ENCODE measurements around the gene ACOX2. TPM values are rescaled to one million over a fixed set of nuclear protein-coding genes. Genes with fewer than 3 reads are reported as not detected.

The ACOX2 gene
- total RNA-seq, 2 donors from 2014 or later = not detected

DNA sequence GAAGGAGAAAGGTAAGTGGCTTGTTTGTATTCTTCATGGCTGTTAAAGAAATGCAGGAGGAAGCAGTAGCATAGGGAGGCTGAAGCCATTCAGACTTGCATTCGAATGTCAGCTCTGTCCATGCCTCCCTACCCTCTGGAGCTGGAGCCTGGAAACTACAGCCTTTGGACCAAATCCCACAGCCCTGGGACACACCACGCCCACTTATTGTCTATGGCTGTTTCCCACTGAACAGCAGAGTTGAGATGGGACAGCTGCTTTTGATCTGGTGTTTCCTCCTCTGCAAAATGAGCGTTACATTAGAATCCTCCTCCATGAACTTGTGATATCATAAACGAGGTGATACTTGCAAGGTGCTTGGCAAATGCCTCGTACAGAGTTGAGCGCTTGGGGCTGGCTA is 36.6 kb upstream of the ACOX2 start:
- Mint-ChIP-seq H3K27ac (no peak overlapping the region), H3K9me3 (no peaks in the 10 kb centered on the region), H3K36me3 (no peaks in the 10 kb centered on the region), H3K4me3 (no peak overlapping the region), H3K27me3 (peaks cover 6 to 14% of the 10 kb centered on the region in 2 donors), H3K4me1 (ENCODE audit: low read depth in 2 of 2) (peaks cover 5% of the 10 kb centered on the region in 2 donors)
- DNase-seq (ENCODE audit: low spot score) (no peak), ATAC-seq (no peak)

DNA sequence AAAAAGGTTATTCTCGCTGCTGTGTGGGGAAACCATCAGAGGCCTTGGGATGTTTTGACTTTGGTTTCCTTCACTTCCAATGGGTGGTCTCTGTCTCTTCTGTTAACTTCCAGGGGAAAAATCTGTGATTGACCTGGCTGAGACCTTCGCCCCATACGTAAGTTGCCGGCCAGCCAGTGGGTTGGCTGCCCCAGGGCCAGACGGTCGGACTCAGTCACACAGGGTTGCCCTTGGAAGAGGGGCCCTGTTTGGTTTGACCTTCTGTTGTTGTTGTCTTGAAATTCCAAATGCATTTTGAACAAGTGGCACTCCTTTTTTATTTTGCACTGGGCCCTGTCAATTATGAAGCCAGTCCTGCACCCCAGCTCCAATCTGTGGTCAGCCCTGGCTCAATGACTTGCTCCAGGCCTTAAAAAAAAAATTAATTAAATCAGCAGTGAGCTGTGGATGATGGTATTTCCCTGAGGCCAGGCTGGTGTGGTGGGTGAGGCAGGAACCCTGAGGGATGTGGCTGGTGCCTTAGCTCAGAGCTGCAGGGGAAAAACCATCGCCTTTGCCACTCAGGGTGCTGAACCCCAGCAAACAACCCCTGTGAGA is 35.7 kb upstream of the ACOX2 start:
- Mint-ChIP-seq H3K9me3 (no peaks in the 10 kb centered on the region), H3K27me3 (peaks cover 7 to 14% of the 10 kb centered on the region in 2 donors), H3K4me3 (no peak overlapping the region), H3K27ac (no peak overlapping the region), H3K4me1 (ENCODE audit: low read depth in 2 of 2) (peaks cover 7% of the 10 kb centered on the region in 2 donors), H3K36me3 (no peaks in the 10 kb centered on the region)
- ATAC-seq (no peak), DNase-seq (ENCODE audit: low spot score) (no peak)

DNA sequence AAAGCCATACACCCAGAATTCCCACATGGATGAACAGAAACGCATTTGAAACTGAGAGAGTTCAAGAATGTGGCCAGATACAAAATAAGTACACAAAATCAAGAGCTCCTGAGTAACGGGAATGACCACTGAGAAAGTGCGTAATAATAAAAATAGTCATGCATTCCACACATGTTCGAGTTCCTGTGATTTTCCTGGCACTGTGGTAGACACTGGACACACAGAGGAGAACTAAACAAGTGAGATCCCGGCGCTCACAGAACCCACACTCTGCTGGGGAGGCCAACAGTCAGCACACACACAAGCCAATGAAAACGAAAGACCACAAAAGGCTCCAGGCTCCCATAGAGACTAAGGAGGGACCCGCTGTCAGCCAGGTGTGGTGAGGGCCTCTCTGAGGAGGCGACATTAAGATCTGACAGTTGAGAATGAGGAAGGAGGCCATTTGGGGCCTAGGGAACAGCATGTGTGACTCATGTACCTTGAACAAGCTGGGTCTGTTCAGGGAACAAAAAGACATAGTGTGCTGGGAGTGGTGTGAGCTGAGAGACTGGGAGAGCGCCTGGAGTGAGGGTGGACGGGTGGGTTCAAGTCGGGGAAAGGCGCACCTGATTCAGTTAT is 35.1 kb upstream of the ACOX2 start:
- no peak overlapping the region for H3K4me3 Mint-ChIP-seq
- H3K4me1 Mint-ChIP-seq (ENCODE audit: low read depth in 2 of 2) = peaks cover 7% of the 10 kb centered on the region in 2 donors
- H3K27ac Mint-ChIP-seq = no peak overlapping the region
- peaks cover 5 to 14% of the 10 kb centered on the region in 2 donors for H3K27me3 Mint-ChIP-seq
- ATAC-seq (no peak), DNase-seq (ENCODE audit: low spot score) (no peak)
- H3K36me3 Mint-ChIP-seq = no peaks in the 10 kb centered on the region
- no peaks in the 10 kb centered on the region for H3K9me3 Mint-ChIP-seq

DNA sequence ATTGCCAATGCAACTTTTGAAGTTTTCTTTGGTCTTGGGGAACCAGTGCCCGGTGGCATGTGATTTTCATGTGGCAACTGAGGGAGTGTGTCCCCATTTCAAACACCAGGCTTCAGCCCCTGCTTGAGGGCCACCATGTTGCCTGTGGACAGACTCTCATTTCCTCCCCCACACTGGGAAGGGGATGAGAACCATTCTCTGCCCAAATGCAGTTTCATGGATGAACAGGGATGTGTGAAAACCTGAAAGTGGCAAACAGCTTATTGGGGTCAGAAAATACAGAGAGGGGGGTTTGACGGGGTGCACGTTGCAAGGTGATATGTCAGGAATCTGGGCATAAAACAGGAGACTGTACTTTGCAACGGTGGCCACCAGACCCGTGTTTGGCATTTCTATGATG is 33.9 kb upstream of the ACOX2 start:
- no peak overlapping the region for H3K27ac Mint-ChIP-seq
- H3K36me3 Mint-ChIP-seq = no peaks in the 10 kb centered on the region
- ATAC-seq (no peak), DNase-seq (ENCODE audit: low spot score) (no peak)
- no peak overlapping the region for H3K4me3 Mint-ChIP-seq
- no peaks in the 10 kb centered on the region for H3K9me3 Mint-ChIP-seq
- H3K4me1 Mint-ChIP-seq (ENCODE audit: low read depth in 2 of 2) = peaks cover 7% of the 10 kb centered on the region in 2 donors
- H3K27me3 Mint-ChIP-seq = peaks cover 5 to 14% of the 10 kb centered on the region in 2 donors

DNA sequence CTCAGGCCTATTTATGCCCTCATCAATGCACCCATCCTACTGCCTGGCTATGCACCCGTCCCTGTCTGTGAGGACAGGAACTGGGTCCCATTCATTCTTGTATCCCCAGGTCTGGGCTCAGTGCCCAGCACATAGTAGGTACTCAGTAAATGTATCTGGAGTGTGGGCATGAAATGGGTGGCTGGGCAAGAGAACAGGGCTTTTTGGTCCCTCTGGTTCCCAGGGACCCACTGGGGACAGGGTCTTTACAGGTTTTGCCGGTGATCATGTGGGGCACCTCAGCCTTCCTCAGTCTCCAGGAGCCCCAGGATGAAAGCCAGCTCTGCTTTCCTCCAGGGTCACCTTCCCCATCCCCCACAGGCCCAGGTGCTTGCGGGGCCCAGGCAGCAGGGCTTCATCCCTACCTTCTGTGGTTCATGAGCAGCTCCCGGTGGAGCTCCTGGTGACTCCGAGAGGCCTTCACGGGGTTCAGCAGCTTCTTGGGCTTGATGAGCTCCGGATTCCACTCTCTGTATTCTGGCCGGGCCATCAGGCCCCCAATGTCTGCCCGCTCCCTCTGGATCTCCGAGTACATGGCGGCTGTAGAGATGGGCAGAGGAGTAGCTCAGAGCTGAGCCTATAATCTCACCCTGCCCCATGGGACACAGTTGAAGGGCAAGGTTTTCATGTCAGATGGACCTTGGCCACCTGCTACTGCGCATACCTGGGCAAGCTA is 32.5 kb upstream of the ACOX2 start:
- DNase-seq (ENCODE audit: low spot score) = no peak
- Mint-ChIP-seq H3K27me3 (peaks cover 4 to 11% of the 10 kb centered on the region in 2 donors), H3K4me1 (ENCODE audit: low read depth in 2 of 2) (peaks cover 7% of the 10 kb centered on the region in 2 donors), H3K36me3 (no peaks in the 10 kb centered on the region), H3K9me3 (no peaks in the 10 kb centered on the region), H3K4me3 (no peak overlapping the region), H3K27ac (peak overlapping the region in 1 of 2 donors; percentile 37)
- ATAC-seq = no peak

DNA sequence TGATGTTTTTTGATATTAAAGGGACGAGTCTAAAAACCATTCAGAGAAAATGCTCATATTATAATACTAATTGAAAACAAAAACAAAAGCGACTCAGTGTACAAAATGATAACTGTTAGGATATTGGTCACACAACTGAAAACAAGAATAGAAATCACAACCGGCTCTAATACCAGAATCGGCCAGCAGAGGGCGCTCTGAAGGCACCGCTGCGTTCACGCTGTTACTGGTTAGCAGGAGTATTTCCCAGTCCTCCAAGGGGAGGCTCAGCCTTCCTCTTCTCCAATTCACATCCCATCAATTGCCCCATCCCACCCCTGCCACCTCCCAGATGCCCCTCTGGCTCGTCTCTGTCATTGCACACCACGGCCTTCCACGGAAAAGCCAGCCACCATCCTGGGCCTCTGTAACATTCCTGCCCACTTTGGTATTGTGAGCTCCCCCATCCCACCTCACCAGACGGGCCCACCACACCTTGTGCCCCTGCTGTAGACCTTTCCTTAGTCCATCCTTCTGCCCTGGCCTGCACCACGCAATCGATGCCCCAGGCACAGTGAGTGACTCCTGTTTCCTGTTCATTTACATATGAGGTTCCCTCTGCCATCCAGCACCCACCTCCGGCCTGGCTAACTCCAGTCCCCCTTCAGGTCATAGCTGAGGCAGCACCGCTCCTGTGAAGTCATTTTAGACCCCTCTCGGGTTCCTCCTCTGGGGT is 31.7 kb upstream of the ACOX2 start:
- peak; percentile 75 for DNase-seq (ENCODE audit: low spot score)
- peaks cover 7% of the 10 kb centered on the region in 2 donors for H3K4me1 Mint-ChIP-seq (ENCODE audit: low read depth in 2 of 2)
- no peak overlapping the region for H3K4me3 Mint-ChIP-seq
- no peaks in the 10 kb centered on the region for H3K36me3 Mint-ChIP-seq
- H3K9me3 Mint-ChIP-seq = no peaks in the 10 kb centered on the region
- H3K27me3 Mint-ChIP-seq = peaks cover 2 to 6% of the 10 kb centered on the region in 2 donors
- H3K27ac Mint-ChIP-seq = peak overlapping the region in 1 of 2 donors; percentile 37
- ATAC-seq = peak in 1 of 2 donors; percentile 39

DNA sequence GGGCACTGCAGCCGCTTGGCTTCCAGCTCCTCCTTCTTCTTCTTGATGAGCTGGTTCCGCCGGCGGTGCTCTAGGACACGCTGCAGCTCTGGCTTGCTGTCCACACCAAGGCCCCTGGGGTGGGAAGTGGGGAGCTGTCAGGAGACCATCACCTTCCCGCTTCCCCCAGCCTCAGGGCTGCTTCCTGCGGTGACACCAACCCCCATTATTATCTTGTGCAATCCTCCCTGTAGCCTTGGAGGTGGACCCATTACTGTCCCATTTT is 30.2 kb upstream of the ACOX2 start:
- no peak for ATAC-seq
- peaks cover 7% of the 10 kb centered on the region in 2 donors for H3K4me1 Mint-ChIP-seq (ENCODE audit: low read depth in 2 of 2)
- no peak overlapping the region for H3K4me3 Mint-ChIP-seq

DNA sequence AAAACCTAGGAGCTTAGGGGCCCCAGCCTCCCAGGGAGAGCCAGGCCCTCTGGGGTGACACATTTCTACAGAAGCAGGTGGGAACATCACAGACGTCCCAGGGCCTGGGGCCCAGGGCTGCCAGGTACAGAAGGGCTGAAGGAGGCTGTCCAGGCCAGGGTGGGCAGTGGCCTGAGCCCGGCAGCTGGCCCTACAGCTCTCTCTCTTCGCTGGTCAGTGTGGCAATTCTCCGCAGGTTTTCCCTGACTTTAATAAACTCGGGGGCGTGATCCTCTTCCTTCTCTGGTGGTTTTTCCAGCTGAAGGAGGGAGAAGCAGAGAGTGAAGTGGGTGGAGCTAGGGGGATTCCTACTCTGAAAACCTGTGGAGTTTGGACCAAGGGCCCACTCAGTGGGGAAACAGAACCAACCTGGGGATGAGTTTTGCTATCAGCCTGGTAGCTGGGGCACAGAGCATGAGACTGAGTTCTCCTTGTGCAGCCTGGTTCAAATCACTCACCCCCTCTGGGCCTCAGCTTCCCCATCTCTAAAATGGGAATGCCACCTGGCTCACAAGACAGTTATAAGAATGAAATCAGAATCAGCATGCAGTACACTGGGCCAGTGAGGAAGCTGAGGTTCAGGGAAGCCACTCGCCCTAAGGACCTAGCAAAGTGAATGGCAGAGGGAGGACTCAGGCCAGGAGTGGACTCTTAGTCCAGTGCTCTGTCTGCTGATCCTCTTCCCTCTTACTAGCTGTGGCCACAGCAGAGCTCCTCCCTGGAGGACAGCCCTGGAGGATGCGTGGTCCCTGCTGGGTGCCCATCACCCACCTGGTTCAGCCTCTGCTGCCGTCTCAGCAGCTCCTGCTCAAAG is 29.6 kb upstream of the ACOX2 start:
- Mint-ChIP-seq H3K27me3 (peaks cover 0 to 5% of the 10 kb centered on the region in 2 donors), H3K4me1 (ENCODE audit: low read depth in 2 of 2) (peaks cover 7% of the 10 kb centered on the region in 2 donors)
- no peak for ATAC-seq

More for the DNA sequence above, 30.2 kb upstream of the ACOX2 start:
- peaks cover 4 to 5% of the 10 kb centered on the region in 2 donors for H3K27me3 Mint-ChIP-seq
- H3K9me3 Mint-ChIP-seq = no peaks in the 10 kb centered on the region
- H3K27ac Mint-ChIP-seq = no peak overlapping the region
- H3K36me3 Mint-ChIP-seq = no peaks in the 10 kb centered on the region
- no peak for DNase-seq (ENCODE audit: low spot score)

DNA sequence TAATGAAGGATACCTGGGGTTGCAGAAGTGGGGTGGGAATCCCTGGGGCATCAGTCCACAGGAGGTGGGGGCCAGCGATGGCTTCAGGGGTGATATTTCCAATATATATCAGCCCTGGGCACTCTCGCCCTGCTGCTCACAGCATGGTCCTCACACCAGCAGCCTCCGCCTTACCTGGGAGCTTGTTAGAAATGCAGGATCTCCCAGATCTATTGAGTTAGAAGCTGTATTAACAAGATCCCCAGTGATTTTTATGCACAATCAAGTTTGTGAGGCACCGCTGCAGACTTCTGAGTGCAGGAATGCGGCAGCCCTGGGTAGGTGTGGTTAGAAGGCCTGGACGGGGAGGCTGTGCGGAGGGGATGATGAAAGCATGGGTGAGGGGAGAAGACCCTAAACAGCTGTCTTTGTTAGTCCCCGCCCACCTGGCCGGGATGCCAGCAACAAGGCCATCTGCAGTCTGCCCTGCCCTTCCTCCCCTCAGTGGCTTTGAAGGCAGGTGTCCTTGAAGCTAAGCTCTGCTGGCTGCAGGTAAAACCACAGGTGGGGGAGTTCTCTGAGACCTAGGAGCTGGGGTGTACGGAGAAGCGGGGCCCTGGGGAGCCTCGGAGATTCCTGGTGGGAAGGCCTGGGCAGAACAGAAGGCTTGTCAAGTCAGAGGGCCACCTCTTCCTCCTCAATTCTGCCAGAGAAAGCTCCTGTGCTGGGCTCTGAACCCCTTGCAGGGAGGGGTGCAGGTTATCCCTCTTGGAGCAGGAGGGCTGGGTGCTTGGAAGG is 28.8 kb upstream of the ACOX2 start:
- H3K4me1 Mint-ChIP-seq (ENCODE audit: low read depth in 2 of 2) = peaks cover 7% of the 10 kb centered on the region in 2 donors
- peaks cover 0 to 5% of the 10 kb centered on the region in 2 donors for H3K27me3 Mint-ChIP-seq
- ATAC-seq (no peak), DNase-seq (ENCODE audit: low spot score) (no peak)
- no peak overlapping the region for H3K27ac Mint-ChIP-seq
- H3K4me3 Mint-ChIP-seq = no peak overlapping the region
- no peaks in the 10 kb centered on the region for H3K36me3 Mint-ChIP-seq
- no peaks in the 10 kb centered on the region for H3K9me3 Mint-ChIP-seq

More for the DNA sequence above, 29.6 kb upstream of the ACOX2 start:
- Mint-ChIP-seq H3K4me3 (no peak overlapping the region), H3K36me3 (no peaks in the 10 kb centered on the region), H3K9me3 (no peaks in the 10 kb centered on the region), H3K27ac (no peak overlapping the region)
- no peak for DNase-seq (ENCODE audit: low spot score)

DNA sequence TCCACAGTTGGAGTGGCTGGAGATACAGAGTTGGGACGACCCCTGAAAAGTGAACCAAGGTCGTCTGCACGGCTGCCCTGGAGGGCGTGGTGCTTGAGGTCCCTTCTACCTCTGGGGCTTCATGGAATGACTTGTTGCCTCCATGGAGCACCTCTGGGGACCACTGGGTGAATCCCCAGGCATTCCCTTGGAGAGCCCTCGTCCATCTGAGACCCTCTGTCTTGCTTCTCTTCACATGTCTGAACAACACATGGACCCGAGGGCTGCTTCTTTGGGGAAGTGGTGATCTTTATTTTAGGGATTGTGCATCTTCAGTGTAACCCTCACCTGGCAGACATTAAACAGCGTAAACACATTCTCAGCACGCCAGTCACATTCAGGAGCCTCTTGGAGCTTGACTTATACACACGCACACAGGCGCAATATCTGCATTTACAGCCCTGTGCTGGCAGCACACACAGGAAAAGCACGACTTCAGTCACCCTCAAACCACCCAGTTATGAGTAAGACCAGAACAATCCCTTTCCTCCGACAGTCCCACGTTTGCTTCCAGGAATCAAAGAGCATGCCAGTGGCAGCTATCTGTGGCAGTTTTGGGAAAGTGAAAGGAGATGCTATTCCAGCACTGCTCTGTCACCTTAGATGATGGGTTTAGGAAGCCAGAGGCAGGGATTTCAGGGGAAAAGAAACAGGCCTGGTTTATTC is 27.6 kb upstream of the ACOX2 start:
- Mint-ChIP-seq H3K4me3 (no peak overlapping the region), H3K36me3 (no peaks in the 10 kb centered on the region), H3K9me3 (no peaks in the 10 kb centered on the region), H3K27ac (no peak overlapping the region), H3K4me1 (ENCODE audit: low read depth in 2 of 2) (peaks cover 7% of the 10 kb centered on the region in 2 donors), H3K27me3 (peaks cover 0 to 5% of the 10 kb centered on the region in 2 donors)
- ATAC-seq (no peak), DNase-seq (ENCODE audit: low spot score) (no peak)

DNA sequence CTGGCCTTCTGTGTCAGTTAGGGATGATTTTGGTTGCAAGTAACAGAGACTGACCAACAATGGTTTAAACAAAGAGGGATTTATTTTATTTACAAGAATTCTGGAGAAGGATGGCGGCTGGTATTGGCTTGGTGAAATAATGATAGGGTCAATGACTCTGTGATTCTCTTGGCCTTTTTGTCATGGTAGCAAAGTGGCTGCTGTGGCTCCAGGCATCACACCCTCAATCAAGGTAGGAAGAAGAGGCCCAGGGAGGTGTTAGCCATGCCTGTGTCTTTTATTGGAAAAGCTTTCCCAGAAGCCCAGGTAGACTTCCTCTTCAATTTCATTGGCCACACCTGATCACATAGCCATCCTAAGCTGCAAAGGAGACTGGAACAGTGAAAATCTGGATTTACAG is 27.1 kb upstream of the ACOX2 start:
- no peak overlapping the region for H3K27ac Mint-ChIP-seq
- DNase-seq (ENCODE audit: low spot score) (no peak), ATAC-seq (no peak)
- no peak overlapping the region for H3K4me3 Mint-ChIP-seq
- no peaks in the 10 kb centered on the region for H3K9me3 Mint-ChIP-seq
- peaks cover 5 to 6% of the 10 kb centered on the region in 2 donors for H3K4me1 Mint-ChIP-seq (ENCODE audit: low read depth in 2 of 2)
- no peaks in the 10 kb centered on the region for H3K36me3 Mint-ChIP-seq
- H3K27me3 Mint-ChIP-seq = peaks cover 0 to 5% of the 10 kb centered on the region in 2 donors

DNA sequence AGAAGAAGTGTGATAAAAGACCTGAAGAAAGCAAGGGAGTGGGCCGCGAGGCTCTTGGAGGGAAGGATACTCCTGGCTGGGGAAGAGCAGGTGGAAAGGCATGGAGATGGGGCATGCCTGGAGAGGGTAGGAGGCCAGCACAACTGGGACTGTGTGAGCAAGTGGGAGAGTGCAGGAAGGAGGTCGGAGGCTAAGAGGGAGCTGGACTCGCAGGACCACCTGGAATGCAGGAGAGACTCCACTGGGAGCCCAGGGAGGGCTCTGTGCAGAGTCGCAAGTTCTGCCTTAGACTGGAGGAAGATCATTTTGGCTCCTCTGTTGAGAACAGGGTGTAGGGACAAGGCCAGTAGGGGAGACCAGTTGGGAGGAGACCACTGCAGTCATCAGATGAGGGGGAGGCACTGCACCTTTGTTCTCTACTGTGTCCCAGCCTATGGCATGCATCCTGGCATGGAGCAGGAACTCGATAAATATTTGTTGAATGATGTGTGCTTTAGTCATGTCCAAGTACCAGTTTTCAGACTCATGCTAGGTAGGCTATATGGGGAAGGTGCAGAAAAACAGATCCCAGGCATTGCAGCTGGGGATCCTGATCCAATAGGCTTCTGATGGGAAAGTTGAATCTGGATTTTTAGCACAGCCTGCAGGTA is 26.5 kb upstream of the ACOX2 start:
- no peaks in the 10 kb centered on the region for H3K36me3 Mint-ChIP-seq
- no peak overlapping the region for H3K27ac Mint-ChIP-seq
- DNase-seq (ENCODE audit: low spot score) (no peak), ATAC-seq (no peak)
- H3K9me3 Mint-ChIP-seq = no peaks in the 10 kb centered on the region
- H3K4me1 Mint-ChIP-seq (ENCODE audit: low read depth in 2 of 2) = peaks cover under 1% of the 10 kb centered on the region in 2 donors
- H3K4me3 Mint-ChIP-seq = no peak overlapping the region
- peaks cover 0 to 3% of the 10 kb centered on the region in 2 donors for H3K27me3 Mint-ChIP-seq
